HT-29 (cell line): Measurements from ENCODE around the gene AKAP13. TPM values are rescaled to one million over a fixed set of nuclear protein-coding genes. Genes with fewer than 3 reads are reported as not detected.
"Not testable (repeated sequence)": the region's sequence is repeated elsewhere in the genome, so short reads cannot be mapped to it uniquely, and the experiment has no call there.

Source experiments
- DNase-seq: peaks from one replicate; pipeline ENCODE4 v3.0.0-alpha.2; 2015; ENCODE audit warnings: low spot score
- total RNA-seq: library from RNA; depleted of rRNA; stranded (reverse); fragments of >200 nt; shearing (Covaris generic); gene quantifications from 2 replicates; pipeline ENCODE4 v1.2.3, GENCODE V29; 2014

Gene AKAP13
- total RNA-seq, 1 experiment from 2014 or later: 108 TPM

GRCh38 chr15:85535533-85536330 is 155.3 kb downstream of the AKAP13 start:
- DNase-seq: not testable (repeated sequence)

- DNase-seq: no peak
Observed at GRCh38 chr15:85536341-85536740, 155.9 kb downstream of the AKAP13 start.

GRCh38 chr15:85539491-85539890 is 159.1 kb downstream of the AKAP13 start:
- no peak for DNase-seq

- no peak for DNase-seq
Observed at GRCh38 chr15:85540085-85540797, 159.8 kb downstream of the AKAP13 start.

GRCh38 chr15:85541744-85542143 is 161.3 kb downstream of the AKAP13 start:
- DNase-seq: peak; percentile 23

GRCh38 chr15:85542488-85542887 is 162.1 kb downstream of the AKAP13 start:
- DNase-seq: no peak

- peak; percentile 82 for DNase-seq
Observed at GRCh38 chr15:85542895-85543331, 162.5 kb downstream of the AKAP13 start.

- DNase-seq: peak; percentile 87
Observed at GRCh38 chr15:85543741-85544155, 163.3 kb downstream of the AKAP13 start.

GRCh38 chr15:85545185-85545584 is 164.8 kb downstream of the AKAP13 start:
- no peak for DNase-seq

- no peak for DNase-seq
Observed at GRCh38 chr15:85545752-85546151, 165.3 kb downstream of the AKAP13 start.

- DNase-seq: no peak
Observed at GRCh38 chr15:85547386-85547785, 167.0 kb downstream of the AKAP13 start.

GRCh38 chr15:85550283-85550682 is 169.9 kb downstream of the AKAP13 start:
- DNase-seq: no peak

GRCh38 chr15:85551221-85551832 is 170.9 kb downstream of the AKAP13 start:
- DNase-seq: no peak

- DNase-seq: no peak
Observed at GRCh38 chr15:85554852-85555521, 174.6 kb downstream of the AKAP13 start.

GRCh38 chr15:85555875-85556617 is 175.6 kb downstream of the AKAP13 start:
- no peak for DNase-seq

- no peak for DNase-seq
Observed at GRCh38 chr15:85556618-85556895, 176.2 kb downstream of the AKAP13 start.

- DNase-seq: no peak
Observed at GRCh38 chr15:85557385-85557784, 177.0 kb downstream of the AKAP13 start.

- DNase-seq: no peak
Observed at GRCh38 chr15:85558848-85559247, 178.4 kb downstream of the AKAP13 start.

- no peak for DNase-seq
Observed at GRCh38 chr15:85559530-85559929, 179.1 kb downstream of the AKAP13 start.

GRCh38 chr15:85562824-85563223 is 182.4 kb downstream of the AKAP13 start:
- DNase-seq: no peak

- peak; percentile 84 for DNase-seq
Observed at GRCh38 chr15:85563328-85563727, 182.9 kb downstream of the AKAP13 start.
